Measurements from ENCODE around the gene PKHD1. TPM values are rescaled to one million over a fixed set of nuclear protein-coding genes. Genes with fewer than 3 reads are reported as not detected.

PKHD1 gene
- total RNA-seq, 3 donors from 2014 or later = not detected

DNA sequence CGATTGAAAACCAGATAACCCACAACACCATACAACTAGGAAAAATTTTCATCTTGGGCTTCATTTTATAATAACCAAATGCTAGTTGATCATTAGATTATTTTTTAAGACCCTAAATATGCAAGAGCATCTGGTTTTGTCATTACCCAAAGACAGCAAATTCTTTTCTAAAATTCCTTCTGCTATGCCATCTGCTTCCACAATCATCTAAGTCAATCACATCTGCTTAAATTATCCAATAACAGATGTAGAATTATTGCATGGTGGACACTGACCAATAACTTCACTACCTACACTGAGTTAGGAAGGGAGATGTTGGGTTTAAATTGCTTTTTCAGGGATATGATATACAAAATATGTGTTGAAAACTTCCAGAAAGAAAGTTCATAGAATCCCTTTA is 41.9 kb downstream of the PKHD1 start:
- ATAC-seq (no peak), DNase-seq (no peak)
- H3K36me3 Mint-ChIP-seq (ENCODE audit: insufficient read depth) = no peaks in the 10 kb centered on the region
- H3K4me1 Mint-ChIP-seq (ENCODE audit: low read depth) = no peaks in the 10 kb centered on the region
- no peaks in the 10 kb centered on the region for H3K9me3 Mint-ChIP-seq
- H3K4me3 Mint-ChIP-seq = no peak overlapping the region
- peaks cover 27% of the 10 kb centered on the region for H3K27me3 Mint-ChIP-seq (ENCODE audit: low read depth)

DNA sequence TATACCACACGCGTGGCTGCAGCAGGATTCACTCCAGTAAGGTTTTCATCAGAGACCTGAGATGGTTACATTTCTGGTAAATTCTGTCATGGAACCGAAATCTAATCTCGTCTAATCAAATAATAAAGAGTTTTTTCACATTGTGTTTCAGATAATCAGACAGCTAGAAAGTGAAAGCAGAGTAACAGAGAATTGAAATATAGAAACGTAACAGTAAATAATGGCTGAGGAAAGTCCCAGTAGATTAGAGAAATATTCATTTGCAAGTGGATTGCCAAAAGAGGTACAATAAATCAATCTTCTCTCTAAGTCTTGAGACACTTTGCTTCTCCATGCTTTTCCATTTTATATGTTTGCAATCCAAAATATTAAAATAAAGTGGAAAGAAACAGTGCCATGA is 42.4 kb downstream of the PKHD1 start:
- no peak overlapping the region for H3K4me3 Mint-ChIP-seq
- DNase-seq (no peak), ATAC-seq (no peak)
- no peaks in the 10 kb centered on the region for H3K9me3 Mint-ChIP-seq
- H3K27me3 Mint-ChIP-seq (ENCODE audit: low read depth) = peaks cover 27% of the 10 kb centered on the region
- no peaks in the 10 kb centered on the region for H3K36me3 Mint-ChIP-seq (ENCODE audit: insufficient read depth)
- H3K4me1 Mint-ChIP-seq (ENCODE audit: low read depth) = no peaks in the 10 kb centered on the region

DNA sequence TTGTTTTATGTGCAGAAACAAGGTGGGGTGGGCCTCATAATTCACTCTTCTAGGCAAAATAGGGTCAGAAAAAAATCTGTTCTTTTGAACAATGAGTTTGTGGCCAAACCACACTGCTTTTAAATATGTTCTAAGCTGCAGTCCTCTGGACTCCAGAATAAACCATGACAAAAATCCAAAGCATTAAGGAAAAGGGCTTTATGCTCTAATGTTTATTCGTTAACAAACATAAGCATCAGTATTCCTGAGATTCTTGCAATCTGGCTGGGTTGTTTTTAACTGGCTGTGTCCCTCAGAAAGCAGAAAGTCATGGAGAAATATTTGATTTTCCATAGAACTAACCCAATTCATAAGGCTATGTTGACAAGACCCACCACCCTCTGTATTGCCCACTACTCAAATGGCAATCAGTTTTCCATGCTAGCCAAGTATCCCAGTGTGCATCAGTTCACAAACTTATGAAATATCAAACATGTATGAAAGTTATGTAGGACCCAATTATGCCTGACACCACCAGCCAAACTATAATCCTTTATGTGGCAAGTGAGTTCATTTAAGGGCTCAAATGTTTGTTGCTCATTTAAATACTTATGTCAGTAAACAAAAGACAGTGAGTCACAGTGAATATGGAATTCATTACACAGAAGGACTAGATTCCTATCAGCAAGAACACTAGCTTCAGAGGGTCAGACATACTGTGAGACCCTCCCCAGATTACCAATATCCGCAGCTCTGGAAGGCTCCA is 45.1 kb downstream of the PKHD1 start:
- no peaks in the 10 kb centered on the region for H3K9me3 Mint-ChIP-seq
- H3K36me3 Mint-ChIP-seq (ENCODE audit: insufficient read depth) = no peaks in the 10 kb centered on the region
- H3K4me3 Mint-ChIP-seq = no peak overlapping the region
- H3K4me1 Mint-ChIP-seq (ENCODE audit: low read depth) = no peaks in the 10 kb centered on the region
- peaks cover 19% of the 10 kb centered on the region for H3K27me3 Mint-ChIP-seq (ENCODE audit: low read depth)
- no peak for ATAC-seq
- DNase-seq = no peak

DNA sequence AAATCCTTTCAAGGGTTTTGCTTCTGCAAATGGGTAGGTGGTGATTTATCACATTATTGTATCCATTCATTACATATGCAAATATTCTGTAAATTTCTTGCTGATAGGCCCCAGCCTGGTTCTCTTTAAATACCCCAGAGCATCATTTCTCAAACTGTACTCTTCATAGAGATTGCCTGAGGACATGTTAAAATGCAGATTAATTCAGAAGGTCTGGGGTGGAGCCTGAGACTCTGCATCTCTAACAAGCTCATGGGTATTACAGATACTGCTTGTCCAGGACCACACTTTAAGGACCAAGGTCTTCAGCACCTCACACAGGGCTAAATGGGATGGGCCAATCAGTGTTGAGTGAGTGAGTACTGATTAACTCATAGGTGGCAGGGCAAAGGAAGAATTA is 46.3 kb downstream of the PKHD1 start:
- peaks cover 18% of the 10 kb centered on the region for H3K27me3 Mint-ChIP-seq (ENCODE audit: low read depth)
- no peaks in the 10 kb centered on the region for H3K4me1 Mint-ChIP-seq (ENCODE audit: low read depth)
- H3K36me3 Mint-ChIP-seq (ENCODE audit: insufficient read depth) = no peaks in the 10 kb centered on the region
- H3K9me3 Mint-ChIP-seq = no peaks in the 10 kb centered on the region
- ATAC-seq = no peak
- DNase-seq = no peak
- no peak overlapping the region for H3K4me3 Mint-ChIP-seq

DNA sequence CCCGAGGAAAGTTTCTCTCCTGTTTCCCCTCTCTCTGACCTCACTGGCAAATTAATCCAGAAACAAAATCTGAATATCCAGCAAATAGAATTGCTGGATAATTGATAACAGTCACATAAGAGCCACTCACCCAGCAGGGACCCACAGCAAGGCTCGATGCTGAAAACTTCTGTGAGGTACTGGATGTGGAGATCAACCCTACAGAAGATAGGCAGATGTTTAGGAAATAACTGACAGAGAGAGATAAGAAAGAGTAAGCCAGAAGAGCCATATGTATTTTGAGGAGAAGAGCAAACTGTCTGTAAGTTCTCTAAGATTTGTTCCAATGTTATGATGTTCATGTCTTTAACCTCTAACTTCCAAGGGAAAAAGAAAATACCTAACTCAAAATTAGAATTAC is 59.7 kb downstream of the PKHD1 start:
- H3K4me3 Mint-ChIP-seq = no peak overlapping the region
- peaks cover 23% of the 10 kb centered on the region for H3K27me3 Mint-ChIP-seq (ENCODE audit: low read depth)
- H3K9me3 Mint-ChIP-seq = peaks cover 2% of the 10 kb centered on the region
- H3K4me1 Mint-ChIP-seq (ENCODE audit: low read depth) = no peaks in the 10 kb centered on the region
- H3K36me3 Mint-ChIP-seq (ENCODE audit: insufficient read depth) = no peaks in the 10 kb centered on the region
- DNase-seq = no peak
- ATAC-seq = no peak

DNA sequence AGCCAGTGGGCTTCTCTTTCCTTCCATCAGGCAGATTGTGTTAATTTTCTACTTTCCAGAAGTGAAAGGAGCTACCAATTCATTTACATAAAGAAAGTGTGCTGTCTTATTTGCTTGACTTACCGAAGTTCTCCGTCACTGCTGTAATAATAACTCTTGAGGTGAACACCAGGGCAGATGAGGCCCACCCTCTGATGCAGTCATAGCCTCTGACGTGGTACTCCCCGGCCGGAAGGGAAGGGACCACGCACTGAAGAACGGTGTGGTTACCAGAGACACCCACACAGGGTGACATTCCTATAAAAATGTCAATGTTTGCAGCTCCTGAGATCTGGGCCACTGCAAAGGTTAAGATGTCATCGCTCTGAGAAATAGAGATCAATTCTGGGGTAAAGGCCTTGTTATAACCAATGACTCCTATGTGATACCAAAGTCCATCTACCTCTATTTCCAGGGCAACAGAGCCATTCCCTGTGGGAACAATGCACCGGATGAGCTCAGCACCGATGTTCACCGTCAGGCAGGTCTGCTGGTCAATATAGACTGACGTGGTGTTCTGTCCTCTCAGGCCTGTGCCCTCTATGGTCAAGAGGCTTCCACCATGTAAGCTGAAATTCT is 62.9 kb downstream of the PKHD1 start:
- DNase-seq = no peak
- no peak overlapping the region for H3K4me3 Mint-ChIP-seq
- no peak for ATAC-seq
- no peaks in the 10 kb centered on the region for H3K36me3 Mint-ChIP-seq (ENCODE audit: insufficient read depth)
- H3K27me3 Mint-ChIP-seq (ENCODE audit: low read depth) = peaks cover 22% of the 10 kb centered on the region
- H3K9me3 Mint-ChIP-seq = no peaks in the 10 kb centered on the region
- H3K4me1 Mint-ChIP-seq (ENCODE audit: low read depth) = no peaks in the 10 kb centered on the region

DNA sequence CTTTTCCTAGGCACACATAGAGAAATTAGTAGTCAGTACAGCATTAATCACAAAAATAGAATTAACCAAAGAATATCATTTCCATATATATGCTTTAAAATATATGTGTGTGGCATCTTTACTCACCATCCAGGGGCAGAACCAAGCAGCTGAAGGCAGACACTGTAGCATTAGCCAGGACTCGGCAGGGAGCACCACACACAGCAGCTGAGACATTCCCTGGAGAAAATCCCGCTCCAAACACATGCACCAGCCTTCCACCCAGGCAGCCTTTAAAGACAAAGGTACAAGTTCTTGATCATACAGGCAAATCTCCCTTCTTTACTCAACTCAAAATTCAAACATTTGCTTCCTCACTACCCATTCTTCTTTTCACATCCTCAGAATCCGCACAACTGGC is 64.7 kb downstream of the PKHD1 start:
- DNase-seq (no peak), ATAC-seq (no peak)
- Mint-ChIP-seq H3K36me3 (ENCODE audit: insufficient read depth) (no peaks in the 10 kb centered on the region), H3K4me3 (no peak overlapping the region), H3K9me3 (no peaks in the 10 kb centered on the region), H3K4me1 (ENCODE audit: low read depth) (no peaks in the 10 kb centered on the region), H3K27me3 (ENCODE audit: low read depth) (peaks cover 21% of the 10 kb centered on the region)

DNA sequence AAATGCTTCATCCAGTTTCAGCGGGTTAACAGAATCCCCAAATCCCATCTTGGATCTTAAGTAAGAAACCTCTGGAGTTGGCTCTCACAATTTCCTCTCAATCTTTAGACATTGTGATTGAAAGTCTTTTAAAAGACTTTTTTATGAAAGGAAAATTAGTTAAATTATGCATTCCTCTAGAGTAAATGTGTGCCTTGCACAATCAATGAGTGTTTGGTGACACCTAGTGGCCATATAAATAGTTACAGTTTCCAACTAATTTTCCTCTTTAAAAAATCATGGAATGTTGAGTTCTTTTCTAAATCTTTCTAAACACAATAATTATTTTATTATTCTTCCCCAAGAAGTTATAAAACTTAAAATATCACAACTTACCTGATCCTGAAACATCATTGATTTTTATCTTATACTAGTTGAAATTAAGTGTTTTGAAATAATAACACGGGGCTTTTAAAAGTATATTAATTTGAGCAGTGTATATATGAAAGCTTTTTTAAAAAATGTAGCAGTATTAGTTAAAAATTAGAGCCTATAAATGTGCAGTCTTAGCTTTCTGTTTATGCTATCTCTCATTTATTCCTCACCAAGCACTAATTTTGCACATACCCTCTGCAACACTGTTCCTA is 66.4 kb downstream of the PKHD1 start:
- Mint-ChIP-seq H3K27me3 (ENCODE audit: low read depth) (peaks cover 17% of the 10 kb centered on the region), H3K9me3 (no peaks in the 10 kb centered on the region), H3K4me3 (no peak overlapping the region), H3K4me1 (ENCODE audit: low read depth) (no peaks in the 10 kb centered on the region), H3K36me3 (ENCODE audit: insufficient read depth) (no peaks in the 10 kb centered on the region)
- DNase-seq (no peak), ATAC-seq (no peak)

DNA sequence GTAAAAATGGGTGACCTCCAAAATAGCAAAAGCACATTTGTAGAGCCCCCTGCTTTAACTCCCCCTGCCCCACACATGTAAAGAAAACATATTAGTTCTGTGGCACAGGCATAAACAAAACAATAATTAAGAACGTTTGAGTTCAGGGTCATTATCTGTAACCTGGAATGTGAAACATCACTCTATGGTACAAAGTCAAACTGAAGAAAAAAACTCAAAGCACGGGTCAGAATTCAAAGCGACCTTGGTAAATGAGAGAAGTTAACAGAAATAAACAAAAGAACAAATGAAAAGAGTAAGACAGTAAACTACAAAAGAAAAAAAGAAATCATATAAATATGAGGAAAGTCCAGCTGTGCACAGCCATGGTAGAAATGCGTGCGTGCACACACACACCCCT is 67.5 kb downstream of the PKHD1 start:
- no peak for DNase-seq
- Mint-ChIP-seq H3K9me3 (no peaks in the 10 kb centered on the region), H3K4me3 (no peak overlapping the region), H3K4me1 (ENCODE audit: low read depth) (no peaks in the 10 kb centered on the region), H3K36me3 (ENCODE audit: insufficient read depth) (no peaks in the 10 kb centered on the region), H3K27me3 (ENCODE audit: low read depth) (peaks cover 15% of the 10 kb centered on the region)
- ATAC-seq = no peak

DNA sequence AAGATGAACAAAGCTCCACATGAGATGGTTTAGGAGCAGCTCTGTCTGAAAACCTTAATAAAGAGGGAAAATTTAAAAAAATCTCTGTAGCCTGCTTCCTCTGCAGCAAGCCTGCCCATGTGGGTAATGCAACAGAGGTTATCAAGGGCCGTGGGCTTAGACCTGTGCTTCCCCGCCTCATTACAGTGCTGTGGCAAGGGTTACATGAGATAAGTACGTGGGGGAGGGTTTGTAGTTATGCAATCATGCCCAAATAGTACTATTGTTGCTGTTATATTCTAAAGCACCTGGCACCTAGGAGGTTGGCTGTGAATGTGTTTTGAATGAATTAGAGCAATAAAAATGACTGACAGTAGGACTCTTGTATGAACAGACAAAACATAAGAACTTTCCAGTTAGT is 68.3 kb downstream of the PKHD1 start:
- H3K27me3 Mint-ChIP-seq (ENCODE audit: low read depth) = peaks cover 12% of the 10 kb centered on the region
- no peaks in the 10 kb centered on the region for H3K9me3 Mint-ChIP-seq
- no peak overlapping the region for H3K4me3 Mint-ChIP-seq
- no peaks in the 10 kb centered on the region for H3K36me3 Mint-ChIP-seq (ENCODE audit: insufficient read depth)
- ATAC-seq = no peak
- DNase-seq = no peak
- no peaks in the 10 kb centered on the region for H3K4me1 Mint-ChIP-seq (ENCODE audit: low read depth)

DNA sequence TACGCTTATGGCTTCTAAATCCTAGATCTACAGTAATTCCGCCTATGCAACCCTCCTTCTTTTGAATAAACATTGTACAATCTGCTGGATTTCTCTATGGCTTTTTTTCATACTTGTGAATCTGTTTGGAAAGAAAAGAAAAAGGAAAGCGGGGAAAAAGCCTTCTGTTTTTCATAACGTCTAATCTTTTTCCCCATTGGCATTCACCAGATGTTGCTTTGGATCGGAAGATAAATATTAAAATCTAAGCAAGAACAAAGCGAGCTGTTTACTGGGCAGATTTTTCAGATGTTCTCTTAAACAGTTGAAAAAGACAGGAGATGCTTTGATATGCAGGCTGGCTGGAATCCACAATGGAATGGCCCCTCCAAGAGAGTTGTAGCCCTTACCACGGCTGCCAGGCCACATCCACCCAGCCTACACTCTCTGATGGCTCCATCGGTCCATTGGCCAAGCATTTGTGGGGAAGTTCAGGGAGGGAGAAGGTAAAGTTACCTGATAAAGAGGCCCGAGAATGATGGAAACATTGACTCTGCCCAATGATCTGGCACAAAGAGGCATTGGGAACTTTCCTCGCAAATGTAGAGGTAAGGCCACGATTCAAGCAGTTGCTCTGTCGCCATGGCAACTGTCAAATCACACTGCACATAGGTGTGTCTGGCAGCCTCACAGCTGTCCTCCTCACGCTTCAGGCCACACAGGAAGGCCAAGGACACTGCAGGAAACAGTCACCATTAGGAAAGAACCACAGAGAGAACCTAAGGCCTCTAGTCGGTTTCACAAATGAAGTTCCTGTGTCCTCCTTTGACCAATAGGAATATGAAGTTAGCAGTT is 70.3 kb downstream of the PKHD1 start:
- ATAC-seq (no peak), DNase-seq (no peak)
- Mint-ChIP-seq H3K27me3 (ENCODE audit: low read depth) (peaks cover 14% of the 10 kb centered on the region), H3K36me3 (ENCODE audit: insufficient read depth) (no peaks in the 10 kb centered on the region), H3K4me1 (ENCODE audit: low read depth) (no peaks in the 10 kb centered on the region), H3K4me3 (no peak overlapping the region), H3K9me3 (no peaks in the 10 kb centered on the region)

DNA sequence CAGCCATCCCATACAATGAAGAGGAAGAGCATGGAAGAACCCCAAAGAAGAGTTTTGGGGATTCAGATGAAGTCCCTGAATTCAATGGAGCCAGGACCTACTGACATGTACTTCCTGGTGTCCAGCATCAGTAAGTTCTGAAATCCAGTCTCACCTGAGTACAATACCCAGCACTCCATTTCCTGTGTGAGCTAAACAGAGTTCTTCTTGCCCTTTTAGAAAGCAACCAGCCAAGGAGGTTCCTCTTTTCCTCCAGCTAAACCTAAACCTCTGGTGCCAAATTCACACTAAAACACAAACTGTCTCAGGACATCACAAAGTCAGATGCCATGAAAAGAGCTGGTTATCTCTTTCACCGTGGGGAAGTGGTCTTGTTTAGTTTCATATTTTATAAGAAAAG is 71.5 kb downstream of the PKHD1 start:
- Mint-ChIP-seq H3K36me3 (ENCODE audit: insufficient read depth) (no peaks in the 10 kb centered on the region), H3K9me3 (no peaks in the 10 kb centered on the region), H3K4me1 (ENCODE audit: low read depth) (no peaks in the 10 kb centered on the region), H3K4me3 (no peak overlapping the region), H3K27me3 (ENCODE audit: low read depth) (peaks cover 15% of the 10 kb centered on the region)
- DNase-seq = no peak
- ATAC-seq = no peak

DNA sequence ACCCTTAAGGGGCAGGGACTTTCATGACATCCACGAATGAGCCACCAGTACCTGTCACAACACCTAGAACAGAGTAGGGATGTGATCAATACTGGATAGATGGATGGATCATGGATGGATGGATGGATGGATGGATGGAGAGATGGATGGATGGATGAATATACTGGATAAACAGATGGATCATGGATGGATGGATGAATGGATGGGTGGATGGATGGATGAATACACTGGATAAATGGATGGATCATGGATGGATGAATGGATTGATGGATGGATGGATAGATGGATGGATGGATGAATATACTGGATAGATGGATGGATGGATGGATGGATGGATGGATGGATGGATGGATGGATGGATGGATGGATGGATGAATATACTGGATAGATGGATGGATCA is 73.0 kb downstream of the PKHD1 start:
- Mint-ChIP-seq H3K4me3 (no peak overlapping the region), H3K36me3 (ENCODE audit: insufficient read depth) (no peaks in the 10 kb centered on the region), H3K27me3 (ENCODE audit: low read depth) (peaks cover 11% of the 10 kb centered on the region), H3K4me1 (ENCODE audit: low read depth) (no peaks in the 10 kb centered on the region), H3K9me3 (no peaks in the 10 kb centered on the region)
- DNase-seq (no peak), ATAC-seq (no peak)

DNA sequence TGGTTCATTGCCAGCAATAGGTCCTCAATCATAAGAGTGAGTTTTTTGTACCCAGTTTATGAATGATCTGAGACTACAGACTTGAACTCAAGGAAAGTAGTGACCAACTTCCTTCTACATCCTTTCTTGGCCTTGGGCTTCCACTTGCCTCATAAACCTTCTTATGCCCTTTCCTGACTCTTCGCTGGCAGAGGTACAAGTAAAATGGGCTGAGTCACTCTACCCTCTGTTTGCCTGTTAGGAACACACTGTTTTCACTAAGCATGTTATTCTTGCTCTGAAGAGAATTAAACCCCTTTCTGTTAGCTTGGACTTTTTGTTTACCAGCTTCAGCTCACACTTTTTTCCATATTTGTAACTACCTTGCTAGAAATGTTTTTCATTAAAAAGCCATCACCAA is 74.4 kb downstream of the PKHD1 start:
- peaks cover 14% of the 10 kb centered on the region for H3K27me3 Mint-ChIP-seq (ENCODE audit: low read depth)
- H3K4me3 Mint-ChIP-seq = no peak overlapping the region
- H3K9me3 Mint-ChIP-seq = no peaks in the 10 kb centered on the region
- DNase-seq = no peak
- no peak for ATAC-seq
- no peaks in the 10 kb centered on the region for H3K36me3 Mint-ChIP-seq (ENCODE audit: insufficient read depth)
- H3K4me1 Mint-ChIP-seq (ENCODE audit: low read depth) = no peaks in the 10 kb centered on the region
